Tibial artery (tissue), 4 donors: ENCODE results near the gene EFCAB11.

Source experiments
- DNase-seq, 2 donors: peaks; one replicate each; pipeline ENCODE4 v3.0.0-alpha.2; 2019
- H3K27ac ChIP-seq, 2 donors: fragments of 200-600 bp; sonication (generic) in 1 of 2; 1 replicate in 1 of 2; 2 replicates in 1 of 2; pipeline ENCODE4 v1.5.1; 2018 to 2019; ENCODE audit warnings: mild to moderate bottlenecking in 1 of 2
- H3K27me3 ChIP-seq, 2 donors: fragments of 200-600 bp; sonication (generic) in 1 of 2; one replicate each; pipeline versions ENCODE4 v1.5.1 to v1.6.0; 2016 to 2019
- H3K36me3 ChIP-seq, 3 donors: fragments of 200-600 bp; sonication (generic) in 2 of 3; one replicate each; pipeline ENCODE4 v1.5.1; 2016 to 2019; ENCODE audit warnings: mild to moderate bottlenecking in 2 of 3
- H3K4me1 ChIP-seq, 4 donors: fragments of 200-600 bp; sonication (generic) in 2 of 4; 1 replicate in 3 of 4; 2 replicates in 1 of 4; pipeline ENCODE4 v1.5.1; 2016 to 2019
- H3K4me3 ChIP-seq, 2 donors: fragments of 200-600 bp; sonication (generic) in 1 of 2; 1 replicate in 1 of 2; 2 replicates in 1 of 2; pipeline ENCODE4 v1.5.1; 2018 to 2019; ENCODE audit warnings: mild to moderate bottlenecking in 2 of 2
- H3K9me3 ChIP-seq, 3 donors: fragments of 200-600 bp; sonication (generic) in 1 of 3; one replicate each; pipeline ENCODE4 v1.5.1; 2016 to 2019
- CTCF ChIP-seq, 2 experiments: fragments of 200-600 bp in 1 of 2; fragments of 450-650 bp in 1 of 2; IDR thresholded peaks; one replicate each; pipeline ENCODE4 v1.5.1; 2017 to 2019; ENCODE audit warnings: antibody characterized with exemption in 2 of 2, mild to moderate bottlenecking in 1 of 2, moderate library complexity in 1 of 2
- intact Hi-C: fragments of 100-400 bp; cut with DNase I; formaldehyde crosslinking; loops from one replicate; pipeline ENCODE4 v1.15.0; 2023; ENCODE audit warnings: low total_unique reads

EFCAB11 gene

GRCh38 chr14:89865153-89865552, 89.4 kb downstream of the EFCAB11 start:
- TF ChIP-seq CTCF (IDR thresholded peaks at IDR 0.05), result no peak
- H3K4me3 ChIP-seq, result no peak overlapping the region
- no peaks in the 10 kb centered on the region for H3K27me3 ChIP-seq
- intact Hi-C loops, result no loop called here
- no peak for DNase-seq
- no peaks in the 10 kb centered on the region for H3K4me1 ChIP-seq
- H3K27ac ChIP-seq, result no peak overlapping the region
- no peaks in the 10 kb centered on the region for H3K9me3 ChIP-seq
- peaks cover 0 to 3% (median 0%) of the 10 kb centered on the region in 3 donors for H3K36me3 ChIP-seq

GRCh38 chr14:89862856-89863255, 91.7 kb downstream of the EFCAB11 start:
- H3K9me3 ChIP-seq, result no peaks in the 10 kb centered on the region
- DNase-seq, result no peak
- no peaks in the 10 kb centered on the region for H3K27me3 ChIP-seq
- H3K27ac ChIP-seq, result no peak overlapping the region
- H3K4me1 ChIP-seq, result no peaks in the 10 kb centered on the region
- peaks cover 0 to 3% (median 0%) of the 10 kb centered on the region in 3 donors for H3K36me3 ChIP-seq
- intact Hi-C loops, result no loop called here
- no peak overlapping the region for H3K4me3 ChIP-seq
- TF ChIP-seq CTCF (IDR thresholded peaks at IDR 0.05), result no peak

- Histone ChIP-seq H3K9me3 (no peaks in the 10 kb centered on the region), H3K4me1 (peaks cover 0 to 4% (median under 1%) of the 10 kb centered on the region in 4 donors), H3K27me3 (no peaks in the 10 kb centered on the region), H3K36me3 (peaks cover 0 to 3% (median 0%) of the 10 kb centered on the region in 3 donors), H3K27ac (no peak overlapping the region), H3K4me3 (no peak overlapping the region)
- no peak for TF ChIP-seq CTCF (IDR thresholded peaks at IDR 0.05)
- intact Hi-C loops, result no loop called here
- no peak for DNase-seq
Measured at GRCh38 chr14:89861630-89862029, 92.9 kb downstream of the EFCAB11 start.

- peaks cover 0 to 3% (median 0%) of the 10 kb centered on the region in 3 donors for H3K36me3 ChIP-seq
- no peak for TF ChIP-seq CTCF (IDR thresholded peaks at IDR 0.05)
- no peak overlapping the region for H3K4me3 ChIP-seq
- H3K4me1 ChIP-seq, result peaks cover 0 to 15% (median 7%) of the 10 kb centered on the region in 4 donors
- intact Hi-C loops, result no loop called here
- DNase-seq, result no peak
- H3K27ac ChIP-seq, result no peak overlapping the region
- H3K27me3 ChIP-seq, result no peaks in the 10 kb centered on the region
- no peaks in the 10 kb centered on the region for H3K9me3 ChIP-seq
Measured at GRCh38 chr14:89858089-89858488, 96.4 kb downstream of the EFCAB11 start.

GRCh38 chr14:89856871-89857345, 97.6 kb downstream of the EFCAB11 start:
- H3K36me3 ChIP-seq, result no peaks in the 10 kb centered on the region
- peaks cover 0 to 15% (median 7%) of the 10 kb centered on the region in 4 donors for H3K4me1 ChIP-seq
- intact Hi-C loops, result no loop called here
- DNase-seq, result no peak
- no peak for TF ChIP-seq CTCF (IDR thresholded peaks at IDR 0.05)
- H3K27ac ChIP-seq, result no peak overlapping the region
- H3K9me3 ChIP-seq, result no peaks in the 10 kb centered on the region
- no peak overlapping the region for H3K4me3 ChIP-seq
- H3K27me3 ChIP-seq, result no peaks in the 10 kb centered on the region
